ENCODE results near the gene GNE.

DNA sequence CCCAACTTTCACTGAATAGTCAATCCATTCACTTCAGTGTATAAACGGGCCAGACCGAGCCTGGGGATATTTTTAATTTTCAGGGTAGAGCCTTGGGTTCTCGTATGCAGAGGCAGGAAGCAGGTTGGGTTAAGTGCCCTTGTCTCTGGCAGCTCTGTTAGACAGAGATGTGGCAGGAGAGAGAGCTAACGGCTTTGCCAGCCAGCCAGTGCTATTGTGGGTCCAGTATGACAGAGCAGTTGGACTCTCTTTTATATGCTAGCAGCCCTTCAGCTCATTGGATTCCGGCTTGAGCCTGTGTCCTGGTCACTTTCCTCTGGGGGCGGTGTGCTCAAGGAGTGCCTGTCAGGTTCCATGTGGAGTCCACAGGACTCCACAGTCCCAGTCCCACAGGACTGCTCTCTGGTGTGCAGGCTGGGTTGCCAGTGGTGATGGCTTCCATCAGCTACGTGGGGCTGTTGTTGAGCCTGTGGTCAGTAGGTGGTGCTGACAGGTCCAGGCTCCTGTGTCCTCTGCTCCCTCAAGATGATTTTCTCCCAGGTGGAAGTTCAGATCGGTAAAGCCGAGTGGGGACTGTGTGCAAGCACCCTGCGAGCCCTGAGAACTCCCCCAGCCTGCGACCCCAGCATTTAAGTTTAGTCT, 53.2 kb downstream of the GNE start:
- TF ChIP-seq POLR2A (IDR thresholded peaks at IDR 0.05; ENCODE audit: low read depth, low read length) = peak; percentile 27; the same call in 1 of the 2 replicates
- TF ChIP-seq POLR2AphosphoS5 (IDR thresholded peaks at IDR 0.05; ENCODE audit: low read depth, low read length) = no peak
- TF ChIP-seq TAF1 (IDR thresholded peaks at IDR 0.05; ENCODE audit: borderline replicate concordance, low read depth, low read length) = no peak
